AG09309 (cell line): Measurements from ENCODE around the gene CACNB3.

Experiments
- DNase-seq: peaks from one replicate; pipeline ENCODE4 v3.0.0-alpha.2; 2010; ENCODE audit warnings: low read depth
- H3K4me3 ChIP-seq: 2 replicates; pipeline ENCODE4 v1.5.1; 2011; ENCODE audit warnings: mild to moderate bottlenecking, low read depth, low read length, moderate library complexity; ENCODE audit not compliant: control insufficient read depth
- TF ChIP-seq, protein P1 (sequence below): IDR thresholded peaks from 2 replicates; pipeline ENCODE4 v1.5.1; 2011; ENCODE audit warnings: mild to moderate bottlenecking, low read depth, low read length, inconsistent platforms; ENCODE audit not compliant: insufficient read depth, control insufficient read depth; ENCODE audit errors: missing control alignments

The CACNB3 gene

GRCh38 chr12:48775299-48775698, 43.0 kb upstream of the CACNB3 start:
- H3K4me3 ChIP-seq = no peak overlapping the region
- TF ChIP-seq, protein P1, sequence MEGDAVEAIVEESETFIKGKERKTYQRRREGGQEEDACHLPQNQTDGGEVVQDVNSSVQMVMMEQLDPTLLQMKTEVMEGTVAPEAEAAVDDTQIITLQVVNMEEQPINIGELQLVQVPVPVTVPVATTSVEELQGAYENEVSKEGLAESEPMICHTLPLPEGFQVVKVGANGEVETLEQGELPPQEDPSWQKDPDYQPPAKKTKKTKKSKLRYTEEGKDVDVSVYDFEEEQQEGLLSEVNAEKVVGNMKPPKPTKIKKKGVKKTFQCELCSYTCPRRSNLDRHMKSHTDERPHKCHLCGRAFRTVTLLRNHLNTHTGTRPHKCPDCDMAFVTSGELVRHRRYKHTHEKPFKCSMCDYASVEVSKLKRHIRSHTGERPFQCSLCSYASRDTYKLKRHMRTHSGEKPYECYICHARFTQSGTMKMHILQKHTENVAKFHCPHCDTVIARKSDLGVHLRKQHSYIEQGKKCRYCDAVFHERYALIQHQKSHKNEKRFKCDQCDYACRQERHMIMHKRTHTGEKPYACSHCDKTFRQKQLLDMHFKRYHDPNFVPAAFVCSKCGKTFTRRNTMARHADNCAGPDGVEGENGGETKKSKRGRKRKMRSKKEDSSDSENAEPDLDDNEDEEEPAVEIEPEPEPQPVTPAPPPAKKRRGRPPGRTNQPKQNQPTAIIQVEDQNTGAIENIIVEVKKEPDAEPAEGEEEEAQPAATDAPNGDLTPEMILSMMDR = no peak
- no peak for DNase-seq

DNA sequence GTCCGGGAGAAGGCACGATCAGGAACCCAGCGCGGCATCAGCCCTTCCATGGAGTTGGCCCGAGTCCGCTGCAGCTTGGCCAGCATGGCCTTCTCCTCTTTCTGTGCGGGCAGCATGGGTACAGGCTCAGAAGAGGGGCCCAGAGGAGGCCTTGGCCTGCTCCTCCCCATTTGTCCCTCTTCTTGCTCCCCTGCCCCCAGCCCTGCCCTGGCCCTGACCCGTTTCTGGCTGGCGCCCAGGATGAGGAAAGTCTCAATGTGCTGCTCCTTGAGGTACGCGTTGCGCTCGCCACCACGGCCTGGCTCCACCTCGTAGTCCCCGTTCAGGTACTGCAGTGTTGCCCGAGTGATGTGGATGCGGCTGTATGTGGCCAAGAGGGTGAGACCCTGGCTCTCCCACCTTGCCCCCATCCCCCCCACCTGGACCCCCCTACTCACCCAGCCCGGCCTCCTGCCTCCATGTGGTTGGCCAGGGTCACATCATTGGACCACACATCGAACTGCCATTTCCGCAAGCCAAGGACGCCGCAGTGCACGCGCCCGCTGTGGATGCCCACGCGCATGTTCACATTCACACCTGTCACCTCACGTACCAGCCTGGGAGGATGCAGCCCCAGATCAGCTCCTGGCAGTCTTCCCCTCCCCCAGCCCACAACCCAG, 42.2 kb upstream of the CACNB3 start:
- TF ChIP-seq, protein P1 = no peak
- no peak for DNase-seq
- no peak overlapping the region for H3K4me3 ChIP-seq

- H3K4me3 ChIP-seq = no peak overlapping the region
- no peak for DNase-seq
- TF ChIP-seq, protein P1 = no peak
Observed at GRCh38 chr12:48776956-48777355, 41.3 kb upstream of the CACNB3 start.

GRCh38 chr12:48777501-48778400, 40.5 kb upstream of the CACNB3 start:
- TF ChIP-seq, protein P1 = no peak
- H3K4me3 ChIP-seq = no peak overlapping the region
- no peak for DNase-seq

GRCh38 chr12:48779869-48780268, 38.4 kb upstream of the CACNB3 start:
- H3K4me3 ChIP-seq = no peak overlapping the region
- peak; percentile 25 for DNase-seq
- TF ChIP-seq, protein P1 = no peak

DNA sequence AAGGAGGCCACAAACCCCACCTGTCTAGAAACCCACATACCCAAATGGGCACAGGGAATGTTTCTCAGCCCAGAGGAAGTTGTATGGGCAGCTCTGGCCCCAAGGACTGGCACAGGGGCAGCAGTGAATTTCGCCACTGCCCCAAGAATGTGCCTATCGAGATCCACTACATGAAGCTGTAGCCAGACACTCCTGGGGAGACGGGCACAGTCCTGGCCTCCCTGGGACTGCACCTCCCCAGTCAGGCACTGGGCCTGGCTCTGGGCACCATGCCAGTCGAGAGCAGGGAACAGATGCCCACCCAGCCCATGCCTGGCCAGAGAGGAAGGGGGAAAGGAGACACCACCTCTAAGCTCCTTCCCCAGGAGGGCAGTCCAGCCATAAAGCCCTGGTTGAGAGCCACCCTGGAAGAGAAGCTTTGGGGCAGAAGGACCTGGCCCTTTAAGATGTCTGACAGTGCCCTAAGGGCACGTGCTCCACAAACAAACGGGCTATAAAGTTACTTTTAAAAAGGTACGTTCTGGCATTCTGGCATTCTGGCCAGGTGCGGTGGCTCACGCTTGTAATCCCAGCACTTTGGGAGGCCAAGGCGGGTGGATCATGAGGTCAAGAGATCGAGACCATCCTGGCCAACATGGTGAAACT, 37.8 kb upstream of the CACNB3 start:
- H3K4me3 ChIP-seq = no peak overlapping the region
- TF ChIP-seq, protein P1 = no peak
- no peak for DNase-seq
